HG02759 (cell line): Measurements from ENCODE around the gene ROBO2.

Experiments
- ATAC-seq: cut with Tn5 transposase; IDR thresholded peaks from one replicate; pipeline ENCODE4 v1.9.1; 2021; ENCODE audit warnings: mild to moderate bottlenecking, moderate library complexity; ENCODE audit not compliant: unreplicated experiment

The ROBO2 gene

DNA sequence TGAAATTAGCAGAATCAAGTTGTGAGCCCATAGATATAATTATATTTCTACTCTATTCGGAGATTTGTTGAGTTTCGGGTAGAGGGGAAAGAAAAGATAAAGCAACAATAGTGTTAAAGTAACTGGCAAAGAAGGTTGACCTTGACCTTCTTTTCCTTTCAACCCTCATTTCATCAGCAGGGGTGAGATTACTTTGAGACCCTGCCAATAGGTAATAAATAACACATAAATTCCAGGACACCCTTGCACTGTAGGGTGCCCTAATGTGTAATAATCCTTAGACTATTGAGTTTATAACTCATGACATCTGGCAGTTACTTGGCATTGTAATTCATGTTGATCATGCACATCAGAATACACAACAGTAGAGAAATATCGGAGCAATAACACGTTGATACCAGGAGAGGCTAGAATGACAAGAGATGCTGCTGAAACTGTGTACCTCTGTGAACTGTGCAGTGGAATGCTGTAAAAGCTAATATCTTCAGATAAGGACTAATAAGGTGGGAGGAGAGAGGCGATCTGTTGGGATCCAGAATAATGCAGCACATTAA is 426.7 kb downstream of the ROBO2 start:
- no peak for ATAC-seq

DNA sequence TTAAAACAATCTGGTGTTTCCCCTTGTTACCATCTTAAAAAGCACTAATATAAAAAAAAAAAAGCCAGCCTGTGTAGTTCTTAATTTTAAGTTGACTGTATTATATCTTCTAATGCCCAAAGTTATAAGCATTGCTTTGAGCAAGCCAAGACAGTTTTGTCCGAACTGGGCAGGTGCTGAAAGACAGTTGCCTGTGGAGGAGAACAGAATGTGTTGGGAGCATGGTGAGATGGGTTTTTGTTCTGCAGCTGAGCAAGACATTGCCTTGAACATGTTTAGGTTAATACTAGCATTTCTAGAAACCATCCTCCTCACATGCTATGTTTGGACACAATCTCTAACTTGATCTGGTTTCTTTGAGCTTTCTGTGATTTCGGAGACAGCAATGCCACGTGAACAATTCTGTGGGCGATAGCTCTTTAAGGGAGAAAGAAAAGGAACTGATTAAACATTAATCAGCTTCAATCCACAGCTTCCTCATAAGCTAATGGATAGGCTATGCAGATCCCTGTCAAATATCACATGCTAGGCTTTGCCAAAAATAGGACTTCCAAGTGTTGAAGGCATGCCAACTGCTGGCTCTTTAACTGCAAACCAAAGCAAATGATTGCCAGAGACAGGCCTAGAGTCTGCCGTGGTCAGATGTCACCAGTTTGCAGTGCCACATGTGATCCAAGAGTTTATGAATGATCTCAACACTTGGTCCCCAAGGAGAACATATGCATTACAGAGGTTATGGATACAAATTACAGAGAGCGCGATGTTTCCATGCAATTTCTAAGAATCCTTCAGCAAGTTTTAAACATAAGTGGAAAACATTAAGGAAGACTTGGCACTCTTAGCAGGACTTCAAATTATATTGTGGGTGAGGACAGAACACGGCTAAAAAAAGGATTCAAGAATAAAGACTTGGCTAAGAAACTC is 428.1 kb downstream of the ROBO2 start:
- no peak for ATAC-seq

DNA sequence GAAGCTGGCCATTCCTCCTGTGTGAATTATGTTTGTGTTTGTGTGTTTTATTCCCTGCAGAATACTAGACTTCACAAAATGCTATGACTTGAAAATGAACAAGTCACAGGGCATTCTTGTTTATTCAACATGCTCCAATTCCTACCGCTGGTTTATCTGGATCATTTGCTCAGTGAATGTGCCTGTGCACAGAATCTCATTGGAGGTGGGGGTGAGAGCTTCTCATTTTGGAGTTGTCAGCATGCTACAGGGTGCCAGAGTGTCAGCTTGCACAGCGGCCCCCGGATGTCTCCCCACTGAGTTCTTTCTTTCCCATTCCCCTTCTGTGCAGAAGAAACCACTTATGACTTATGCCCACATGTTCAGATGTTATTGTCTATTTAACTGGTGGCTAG is 428.7 kb downstream of the ROBO2 start:
- ATAC-seq = no peak

DNA sequence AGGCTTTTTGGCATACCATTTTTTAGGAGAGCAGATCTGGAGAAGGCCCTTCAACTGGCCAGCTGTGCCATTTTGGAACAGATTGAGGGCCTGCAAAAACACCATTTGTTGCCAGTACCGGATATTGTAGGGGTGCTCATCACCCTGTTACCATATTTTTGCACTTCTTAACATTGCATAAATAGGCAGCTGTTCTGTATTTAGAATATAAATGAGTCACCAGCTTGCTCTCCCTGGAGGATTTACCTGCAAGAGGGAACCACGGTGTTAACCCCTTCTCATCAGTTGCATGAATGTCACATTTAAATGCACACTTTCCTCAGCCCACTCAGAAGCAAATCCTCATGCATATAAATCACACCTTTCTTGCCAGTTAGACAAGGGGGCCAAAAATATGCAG is 435.6 kb downstream of the ROBO2 start:
- no peak for ATAC-seq

DNA sequence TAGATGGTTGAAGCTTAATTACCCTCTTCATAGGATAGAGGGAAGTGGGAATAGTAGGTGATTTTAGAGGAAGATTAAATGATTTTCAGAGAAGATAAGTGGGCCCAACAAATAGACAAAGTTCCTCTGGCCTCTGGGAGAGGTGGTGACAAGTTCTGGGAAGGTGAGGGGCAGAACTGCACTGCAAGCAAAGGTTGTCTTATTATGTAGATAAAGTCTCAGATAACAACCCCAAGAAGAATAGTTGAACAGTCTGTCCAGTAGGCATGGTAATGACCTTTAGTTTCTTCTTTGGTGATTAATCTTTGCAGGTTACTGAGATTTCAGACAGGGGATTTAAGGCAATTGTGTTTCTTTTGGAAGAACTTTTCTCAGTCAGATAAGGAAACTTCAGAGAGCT is 439.1 kb downstream of the ROBO2 start:
- ATAC-seq = no peak

DNA sequence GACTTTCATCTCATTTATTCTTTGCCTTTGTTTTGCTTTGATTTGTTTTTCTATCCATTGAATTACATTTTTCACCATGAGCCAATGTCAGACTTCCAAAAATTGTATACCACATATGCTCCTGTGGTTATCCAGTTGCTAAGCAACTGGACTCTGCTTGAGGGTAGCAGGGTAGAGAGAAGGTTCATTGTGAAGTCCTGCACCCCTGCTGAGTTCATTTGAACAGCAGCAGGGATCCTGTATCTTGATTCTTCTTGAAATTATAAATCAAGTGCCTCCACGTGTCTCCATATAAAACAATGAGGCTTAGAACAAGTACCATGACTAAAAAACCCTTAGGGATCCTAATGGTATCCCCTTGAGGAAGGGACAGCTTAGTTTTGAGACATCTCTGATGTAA is 449.3 kb downstream of the ROBO2 start:
- ATAC-seq = no peak

DNA sequence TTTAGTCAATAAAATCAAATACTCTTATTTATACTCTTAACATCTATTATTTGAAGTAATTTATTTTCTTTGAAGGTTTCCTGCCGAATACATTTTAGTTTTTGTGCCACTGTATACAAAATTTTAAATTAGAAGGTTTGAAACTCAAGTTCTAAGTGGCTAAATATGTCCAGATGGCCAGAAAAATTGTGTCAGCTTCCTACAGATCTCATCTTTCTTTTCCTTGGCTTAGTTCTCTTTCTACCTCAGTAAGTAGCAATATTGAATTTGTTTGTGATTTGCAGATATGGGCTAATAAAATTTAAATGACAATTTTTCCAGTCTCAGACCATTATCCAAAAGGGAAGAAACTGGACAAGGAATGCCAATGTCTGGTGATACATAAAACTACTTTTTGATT is 452.1 kb downstream of the ROBO2 start:
- ATAC-seq = no peak

DNA sequence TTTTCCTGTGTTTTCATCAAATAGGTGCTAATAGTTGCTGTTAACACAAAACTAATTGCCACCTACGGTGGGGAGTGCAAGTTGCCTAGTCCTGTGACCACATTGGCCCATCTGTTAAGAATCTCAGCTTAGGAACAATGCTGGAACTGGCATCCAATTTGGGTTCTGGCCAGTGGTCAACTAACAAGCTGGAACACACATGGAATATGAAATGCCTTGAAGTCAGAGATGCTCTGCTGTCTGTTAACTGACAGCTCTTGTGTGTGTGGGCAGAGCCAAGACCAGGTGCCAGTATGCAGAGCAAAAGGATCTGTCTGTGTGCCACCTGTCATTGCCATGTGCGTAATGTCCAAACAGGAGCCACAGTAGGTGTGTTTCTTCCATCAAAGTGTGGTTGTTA is 460.8 kb downstream of the ROBO2 start:
- no peak for ATAC-seq

DNA sequence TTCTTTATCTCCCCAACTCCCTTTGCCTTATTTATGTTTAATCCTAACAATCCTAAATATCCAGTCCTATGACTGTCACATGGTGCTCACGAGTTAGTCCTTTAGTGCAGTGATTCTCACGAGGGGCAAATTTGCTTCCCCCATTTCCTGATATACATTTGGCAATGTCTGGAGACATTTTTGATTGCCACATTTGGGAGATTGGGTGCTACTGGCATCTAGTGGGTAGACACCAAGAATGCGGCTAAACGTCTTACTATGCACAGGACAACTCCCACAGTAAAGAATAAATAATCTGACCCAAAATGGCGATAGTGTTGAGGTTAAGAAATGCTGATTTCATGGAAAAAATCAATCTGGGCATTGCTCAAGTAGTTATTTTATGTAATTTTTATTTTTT is 466.5 kb downstream of the ROBO2 start:
- no peak for ATAC-seq

DNA sequence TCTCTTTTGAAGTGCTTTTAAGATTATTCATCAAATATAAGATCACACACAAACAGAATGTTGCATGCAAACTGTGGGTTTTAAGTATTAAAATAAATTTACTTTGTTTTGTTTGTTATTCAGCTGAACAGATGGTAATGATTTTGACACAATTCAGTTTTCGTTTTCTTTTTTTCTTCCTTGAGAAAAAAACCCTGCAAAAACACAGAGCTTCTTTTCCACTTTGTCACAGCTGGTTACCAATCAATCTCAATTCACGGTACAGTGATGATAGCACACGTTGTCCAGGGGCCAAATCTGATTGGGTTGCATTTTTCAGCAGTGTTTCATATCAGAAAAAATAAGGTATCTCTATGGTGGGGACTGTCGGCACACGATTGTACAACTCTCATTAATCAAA is 473.6 kb downstream of the ROBO2 start:
- no peak for ATAC-seq

DNA sequence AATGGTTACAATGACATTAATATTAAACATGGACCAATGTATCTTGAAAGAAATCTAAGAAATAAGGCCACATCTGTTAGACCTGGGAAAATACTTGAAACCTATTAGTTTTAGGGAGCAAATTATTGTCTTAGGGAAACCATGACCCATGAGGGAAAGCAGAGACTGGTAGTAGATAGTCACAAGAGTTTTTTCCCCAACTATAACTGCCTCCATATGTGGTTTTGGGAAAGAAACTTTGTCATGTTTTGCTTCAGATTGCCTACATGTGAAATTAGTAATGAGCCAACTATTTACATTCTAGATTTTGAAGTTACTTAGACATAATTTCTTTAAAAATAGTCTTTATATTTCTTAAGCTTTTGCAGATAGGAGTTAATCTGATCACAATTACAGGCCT is 474.9 kb downstream of the ROBO2 start:
- no peak for ATAC-seq

DNA sequence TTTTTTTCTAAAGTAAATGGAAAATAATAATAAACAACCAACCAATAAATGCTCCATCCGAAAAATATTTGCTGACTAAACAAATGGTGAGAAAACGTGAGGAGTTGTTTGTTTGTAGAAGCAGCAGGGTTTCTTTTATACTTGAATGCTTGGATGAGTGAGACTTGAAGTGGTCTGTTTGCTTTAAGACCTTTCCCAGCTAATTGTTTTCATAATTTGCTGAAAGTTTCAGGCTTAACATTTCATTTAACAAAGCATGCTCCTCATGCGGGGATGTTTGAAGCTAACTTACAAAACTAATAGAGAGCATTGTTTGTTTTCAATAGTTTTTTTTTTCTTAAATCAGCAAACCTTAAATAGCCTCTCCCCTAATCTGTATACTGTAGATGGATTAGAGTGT is 484.6 kb downstream of the ROBO2 start:
- ATAC-seq = no peak

DNA sequence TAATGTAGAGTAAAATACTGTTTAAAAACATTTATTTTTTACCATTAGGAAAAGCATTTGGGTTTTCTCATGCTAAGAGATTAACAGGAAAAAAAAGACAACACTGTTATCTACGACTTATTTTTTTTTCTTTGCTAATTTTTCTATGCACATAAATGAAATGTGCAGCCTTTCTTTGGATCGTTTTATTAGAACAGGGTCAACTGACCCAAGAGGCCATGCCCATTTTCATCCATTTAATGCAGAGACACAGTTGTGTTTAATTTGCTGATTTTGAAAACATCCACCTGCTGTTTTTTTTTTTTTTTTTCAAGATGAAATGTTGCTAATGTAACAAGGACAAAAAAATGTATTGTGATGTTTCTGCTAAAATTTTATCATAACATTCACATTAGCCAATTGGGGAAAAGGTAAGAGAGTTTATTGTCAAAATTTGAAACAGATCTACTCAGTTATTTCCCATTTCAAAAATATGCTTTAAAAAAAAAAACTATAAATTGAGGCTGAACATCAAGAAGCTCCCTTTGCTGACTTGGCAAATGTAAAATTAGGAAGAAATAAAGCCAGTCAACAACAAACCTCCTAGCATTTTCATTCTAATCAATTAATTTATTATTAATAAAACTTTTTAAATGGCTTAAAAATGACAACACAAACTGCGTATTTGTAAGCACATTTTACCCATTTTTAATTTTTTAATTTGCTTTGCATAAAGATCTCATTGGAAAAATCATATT is 485.2 kb downstream of the ROBO2 start:
- ATAC-seq = no peak

DNA sequence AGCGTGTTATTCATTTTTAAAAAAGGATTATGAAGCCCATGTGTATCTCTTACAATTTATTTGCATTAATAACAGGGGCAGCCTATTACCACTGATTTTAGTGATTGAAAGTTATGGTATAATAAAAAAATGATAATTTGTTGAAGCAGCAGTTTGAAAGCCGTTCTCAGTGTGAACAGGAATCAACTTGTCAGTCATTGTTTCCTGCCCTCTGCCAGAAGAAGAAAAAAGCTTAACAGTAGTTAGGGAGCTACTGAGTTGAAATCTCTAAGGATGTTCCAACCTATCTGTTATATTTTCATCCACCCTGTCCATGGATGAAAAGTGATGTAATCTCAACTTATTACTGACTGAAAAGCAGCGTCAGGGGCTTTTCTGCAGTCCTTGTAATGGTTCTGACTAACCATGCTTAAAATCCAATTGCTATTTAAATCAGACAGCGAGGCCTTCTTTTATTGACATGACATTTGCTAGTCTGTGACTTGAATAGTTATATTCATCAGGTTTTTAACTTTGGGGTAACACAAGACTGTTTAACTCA is 486.7 kb downstream of the ROBO2 start:
- ATAC-seq = no peak

DNA sequence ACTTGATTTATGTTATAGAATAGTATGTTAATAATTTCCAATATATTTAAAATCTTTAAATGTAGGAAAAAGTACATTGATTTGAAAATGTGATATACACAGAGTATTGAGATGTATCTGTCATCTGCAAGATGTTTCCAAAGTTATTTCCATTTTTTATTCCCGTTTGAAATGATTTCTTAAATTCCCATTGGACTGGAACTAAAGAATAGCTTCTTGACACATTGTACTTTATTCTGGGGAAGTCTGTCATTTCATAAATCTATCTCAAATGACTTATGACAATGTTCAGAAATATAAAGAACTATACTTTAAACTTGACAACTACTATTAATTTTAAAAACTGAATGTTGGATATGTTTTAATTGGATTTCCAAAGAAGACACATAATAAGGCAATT is 489.6 kb downstream of the ROBO2 start:
- no peak for ATAC-seq

DNA sequence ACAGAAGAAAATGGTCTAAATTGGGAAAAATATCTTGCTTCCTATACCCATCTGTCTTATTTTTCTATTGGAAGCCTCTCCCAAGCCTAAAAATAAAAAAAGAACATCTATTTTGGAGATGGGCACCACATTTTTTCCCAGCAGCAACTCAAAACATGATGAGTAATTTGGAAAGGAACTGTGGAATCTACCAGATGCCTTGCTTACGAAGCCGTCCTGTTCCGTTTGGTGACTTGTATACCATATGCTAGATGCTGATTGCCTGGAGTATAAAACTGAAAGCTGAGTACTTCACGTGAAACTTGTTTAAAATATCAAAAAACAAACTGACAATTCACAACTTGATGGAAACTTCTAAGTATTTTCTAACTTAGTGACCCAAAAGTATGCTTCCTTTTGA is 491.0 kb downstream of the ROBO2 start:
- no peak for ATAC-seq

DNA sequence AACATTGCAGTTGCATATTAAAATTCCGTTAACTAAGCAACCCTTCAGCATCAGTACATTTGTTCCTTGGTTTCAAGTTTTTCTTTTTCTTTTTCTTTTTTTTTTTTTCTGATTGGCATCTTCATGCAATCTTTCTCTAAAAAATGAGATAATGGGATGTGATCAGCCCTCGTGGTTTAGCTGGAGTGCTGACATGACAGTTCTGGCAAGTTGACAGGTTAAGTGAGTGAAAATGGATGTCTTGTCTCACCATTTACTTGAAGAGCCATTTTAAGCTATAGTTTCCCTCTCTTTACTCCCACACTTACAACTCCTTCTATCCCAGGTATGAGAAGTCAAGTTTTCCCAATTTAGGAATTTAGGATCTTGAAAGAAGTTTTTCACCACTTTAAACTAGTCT is 495.2 kb downstream of the ROBO2 start:
- ATAC-seq = no peak

DNA sequence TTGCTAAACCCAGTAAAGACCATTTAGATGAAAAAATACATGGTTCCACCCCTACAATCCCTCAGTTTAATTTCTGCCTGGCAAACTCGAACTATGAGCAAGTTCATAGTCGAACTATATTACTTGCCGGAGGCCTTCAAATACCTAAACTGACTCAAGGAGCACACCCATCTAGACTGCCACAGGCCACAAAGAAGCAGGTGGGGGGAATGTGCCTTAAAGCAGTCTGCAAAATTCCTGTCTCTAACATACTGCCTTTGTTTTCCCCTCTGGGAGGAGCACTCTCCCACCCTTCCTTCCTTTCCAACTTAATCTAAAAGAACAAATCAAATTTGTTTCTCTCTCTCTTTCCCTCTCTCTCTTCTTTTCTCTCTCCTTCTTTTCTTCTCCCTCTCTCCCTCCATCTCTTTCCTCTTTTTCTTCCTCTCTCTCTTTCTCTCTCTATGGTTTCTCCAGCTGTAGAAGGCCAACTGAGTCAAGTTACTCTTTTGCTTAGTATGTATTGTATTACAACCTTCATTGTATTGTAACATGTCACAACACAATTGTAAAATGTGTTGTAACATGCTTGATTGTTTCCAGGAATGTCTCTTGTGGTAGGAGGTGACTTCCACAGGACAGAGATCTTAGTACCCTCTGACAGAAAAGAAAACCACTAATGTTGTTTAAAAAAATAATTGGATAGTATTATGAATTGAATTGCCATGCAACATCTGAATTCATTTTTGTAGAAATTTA is 496.3 kb downstream of the ROBO2 start:
- ATAC-seq = no peak

DNA sequence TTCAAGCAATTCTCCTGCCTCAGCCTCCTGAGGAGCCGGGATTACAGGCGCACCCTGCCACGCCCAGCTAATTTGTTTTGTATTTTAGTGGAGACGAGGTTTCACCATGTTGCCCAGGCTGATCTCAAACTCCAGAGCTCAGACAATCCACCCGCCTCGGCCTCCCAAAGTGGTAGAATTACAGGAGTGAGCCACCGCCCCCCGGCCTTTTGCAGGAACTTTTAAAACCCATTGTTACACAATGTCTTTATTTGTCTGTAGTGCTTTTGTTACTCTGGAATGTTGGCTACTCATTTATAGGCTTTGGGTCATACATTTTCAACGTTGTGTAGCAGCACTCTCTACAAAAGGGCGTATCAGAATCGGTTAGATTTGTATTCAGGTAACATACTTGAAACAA is 499.1 kb downstream of the ROBO2 start:
- ATAC-seq = no peak

DNA sequence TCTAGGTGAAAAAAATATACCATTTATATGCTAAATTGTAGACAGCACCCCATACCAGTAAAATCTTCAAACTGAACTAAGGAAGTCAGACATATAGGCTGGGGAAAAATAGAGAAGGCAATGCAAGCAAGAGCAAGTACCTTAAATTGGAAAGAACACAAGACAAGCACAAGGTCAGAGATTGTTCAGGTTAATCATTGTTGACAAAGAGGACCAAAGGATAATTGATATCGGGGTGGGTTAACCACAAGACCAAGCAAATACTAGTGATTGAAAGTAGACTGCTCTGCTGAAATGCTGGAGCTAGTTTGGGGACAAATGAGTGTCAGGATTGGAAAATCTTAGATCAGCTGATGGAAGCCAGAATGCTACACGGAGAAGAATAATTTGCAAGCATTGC is 499.8 kb downstream of the ROBO2 start:
- ATAC-seq = no peak
